Spleen (tissue), 11 donors: ENCODE measurements around the gene IL17B. TPM values are rescaled to one million over a fixed set of nuclear protein-coding genes. Genes with fewer than 3 reads are reported as not detected.

ENCODE experiments used
- DNase-seq: peaks from one replicate; pipeline ENCODE4 v3.0.0-alpha.2; 2020
- H3K27ac ChIP-seq, 8 donors: fragments of 200-600 bp; sonication (generic) in 7 of 8; 1 replicate in 4 of 8; 2 replicates in 4 of 8; pipeline versions ENCODE4 v1.5.0 to v1.8.0; 2016 to 2021; ENCODE audit warnings: inconsistent platforms in 4 of 8, mild to moderate bottlenecking in 4 of 8, moderate library complexity in 1 of 8
- H3K27me3 ChIP-seq, 7 donors: fragments of 200-600 bp; sonication (generic) in 6 of 7; replicated peaks in 1 of 7; 1 replicate in 4 of 7; 2 replicates in 3 of 7; pipeline versions ENCODE4 v1.5.0 to v1.8.0; 2016 to 2021; ENCODE audit warnings: inconsistent platforms in 3 of 7, mild to moderate bottlenecking in 1 of 7
- H3K36me3 ChIP-seq, 6 donors: fragments of 200-600 bp; sonication (generic) in 5 of 6; 1 replicate in 4 of 6; 2 replicates in 2 of 6; pipeline versions ENCODE4 v1.5.0 to v1.8.0; 2016 to 2021; ENCODE audit warnings: inconsistent platforms in 2 of 6
- H3K4me1 ChIP-seq, 6 donors: fragments of 200-600 bp; sonication (generic) in 5 of 6; 1 replicate in 3 of 6; 2 replicates in 3 of 6; pipeline versions ENCODE4 v1.5.0 to v1.8.0; 2016 to 2021; ENCODE audit warnings: inconsistent platforms in 3 of 6
- H3K4me3 ChIP-seq, 8 donors: fragments of 200-600 bp; sonication (generic) in 7 of 8; 1 replicate in 4 of 8; 2 replicates in 4 of 8; pipeline versions ENCODE4 v1.5.0 to v1.8.0; 2016 to 2021; ENCODE audit warnings: inconsistent platforms in 4 of 8, mild to moderate bottlenecking in 4 of 8, moderate library complexity in 2 of 8
- H3K9me3 ChIP-seq, 8 donors: fragments of 200-600 bp; sonication (generic) in 7 of 8; 1 replicate in 4 of 8; 2 replicates in 4 of 8; pipeline versions ENCODE4 v1.5.0 to v1.8.0; 2016 to 2021; ENCODE audit warnings: inconsistent platforms in 4 of 8
- CTCF ChIP-seq, 11 experiments: fragments of 200-600 bp in 7 of 11; fragments of 450-650 bp in 4 of 11; sonication (generic) in 4 of 11; IDR thresholded peaks in 8 of 11; conservative IDR thresholded peaks in 3 of 11; 1 replicate in 7 of 11; 2 replicates in 4 of 11; pipeline versions ENCODE4 v1.4.0 to v1.8.0; 2016 to 2021; ENCODE audit warnings: antibody characterized with exemption in 11 of 11, inconsistent platforms in 4 of 11, mild to moderate bottlenecking in 1 of 11
- POLR2A ChIP-seq, 3 donors: fragments of 450-650 bp; IDR thresholded peaks; one replicate each; pipeline ENCODE4 v1.5.1; 2017; ENCODE audit warnings: antibody characterized with exemption in 3 of 3, mild to moderate bottlenecking in 1 of 3
- POLR2AphosphoS5 ChIP-seq, 3 donors: sonication (generic); formaldehyde crosslinking; IDR thresholded peaks; one replicate each; pipeline ENCODE4 v1.5.1; 2017; ENCODE audit warnings: antibody characterized with exemption in 3 of 3
- WGBS, 5 donors: extraction: QIAGEN DNeasy Blood & Tissue Kit in 3 of 5; methylation state at CpG; one replicate each; pipeline versions ENCODE4 v1.1.5 to v1.1.7; 2013 to 2018; 5-methylcytosine and 5-hydroxymethylcytosine counted together
- intact Hi-C: fragments of 100-400 bp; cut with DNase I; formaldehyde crosslinking; loops from one replicate; pipeline ENCODE4 v1.15.0; 2023; ENCODE audit warnings: low total_unique reads
- polyA plus RNA-seq, 3 donors: library from polyadenylated mRNA; stranded (reverse); fragments of 200-250 nt; gene quantifications; one replicate each; pipeline ENCODE4 v1.2.1, GENCODE V29; 2013
- total RNA-seq, 7 donors: library from RNA; depleted of rRNA in 3 of 7; stranded (reverse); fragments of >200 nt in 3 of 7; fragmentation: NEBNext Ultra II Directional in 4 of 7; extraction: Animal tissue kit (Norgen Biotek cat#: 25700) in 4 of 7; gene quantifications; one replicate each; pipeline versions ENCODE4 v1.1.0 to v1.2.1, GENCODE V29; 2016 to 2021
- donor health status: healthy with polysubstance abuse.
- donor health status: DM: no; HTN: no; CAD: no; lungs with moderate emphysema.
- donor health status: DM: no; HTN: no; CAD: no.
- donor health status: Bipolar disorder and iron deficiency.
- donor health status: healthy.
- donor health status: DM: no; HTN: no; CAD: no.
- donor health status: DM: yes; HTN: yes; CAD: no.

The IL17B gene
- total and polyA plus RNA-seq, 10 donors, result 0.30 to 1.4 (median 0.60) TPM; not detected in 4

- DNase-seq, result no peak
- intact Hi-C loops, result no loop called here
- H3K27ac ChIP-seq, result peak overlapping the region in 6 of 8 donors; percentile 54 to 82 (median 68)
- 71 to 84% (median 79%) methylated on average over 10 of the region's 10 CpGs for WGBS, 5 donors
- H3K4me3 ChIP-seq, result no peak overlapping the region
- H3K27me3 ChIP-seq, result peaks cover 0 to 5% (median 0%) of the 10 kb centered on the region in 7 donors
- H3K36me3 ChIP-seq, result peaks cover 0 to 14% (median 0%) of the 10 kb centered on the region in 6 donors
- TF ChIP-seq POLR2AphosphoS5 (IDR thresholded peaks at IDR 0.05) (peak in 1 of 3 donors; percentile 24), POLR2A (IDR thresholded peaks at IDR 0.05) (no peak)
- H3K4me1 ChIP-seq, result peaks cover 0 to 57% (median 15%) of the 10 kb centered on the region in 6 donors
- no peaks in the 10 kb centered on the region for H3K9me3 ChIP-seq
Measured at GRCh38 chr5:149415066-149415967, 36.2 kb upstream of the IL17B start.

GRCh38 chr5:149414405-149415065 lies 35.4 kb upstream of the IL17B start:
- H3K4me1 ChIP-seq, result peaks cover 0 to 49% (median 8%) of the 10 kb centered on the region in 6 donors
- H3K36me3 ChIP-seq, result peaks cover 0 to 14% (median 0%) of the 10 kb centered on the region in 6 donors
- 51 to 78% (median 76%) methylated on average over 7 of the region's 7 CpGs for WGBS, 5 donors
- TF ChIP-seq POLR2A (IDR thresholded peaks at IDR 0.05) (no peak), POLR2AphosphoS5 (IDR thresholded peaks at IDR 0.05) (peak in 2 of 3 donors; percentile 26 to 37), CTCF (IDR thresholded peaks at IDR 0.05 in 8 of 11, conservative IDR thresholded peaks at IDR 0.05 in 3 of 11) (no peak)
- DNase-seq, result no peak
- intact Hi-C loops, result no loop called here
- H3K4me3 ChIP-seq, result no peak overlapping the region
- no peaks in the 10 kb centered on the region for H3K9me3 ChIP-seq
- peak overlapping the region in 6 of 8 donors; percentile 54 to 82 (median 68) for H3K27ac ChIP-seq
- H3K27me3 ChIP-seq, result peaks cover 0 to 5% (median 0%) of the 10 kb centered on the region in 7 donors

GRCh38 chr5:149413477-149414210 lies 34.6 kb upstream of the IL17B start:
- Histone ChIP-seq H3K4me3 (peak overlapping the region in 3 of 8 donors; percentile 45 to 58 (median 53)), H3K36me3 (peaks cover 0 to 14% (median 0%) of the 10 kb centered on the region in 6 donors), H3K4me1 (peaks cover 0 to 41% (median 4%) of the 10 kb centered on the region in 6 donors), H3K9me3 (no peaks in the 10 kb centered on the region), H3K27ac (peak overlapping the region in 7 of 8 donors; percentile 41 to 82 (median 64)), H3K27me3 (peaks cover 0 to 5% (median 0%) of the 10 kb centered on the region in 7 donors)
- TF ChIP-seq CTCF (IDR thresholded peaks at IDR 0.05 in 8 of 11, conservative IDR thresholded peaks at IDR 0.05 in 3 of 11) (no peak), POLR2AphosphoS5 (IDR thresholded peaks at IDR 0.05) (no peak), POLR2A (IDR thresholded peaks at IDR 0.05) (no peak)
- 75 to 89% (median 81%) methylated on average over 16 of the region's 16 CpGs for WGBS, 5 donors
- intact Hi-C loops, result no loop called here
- no peak for DNase-seq

DNA sequence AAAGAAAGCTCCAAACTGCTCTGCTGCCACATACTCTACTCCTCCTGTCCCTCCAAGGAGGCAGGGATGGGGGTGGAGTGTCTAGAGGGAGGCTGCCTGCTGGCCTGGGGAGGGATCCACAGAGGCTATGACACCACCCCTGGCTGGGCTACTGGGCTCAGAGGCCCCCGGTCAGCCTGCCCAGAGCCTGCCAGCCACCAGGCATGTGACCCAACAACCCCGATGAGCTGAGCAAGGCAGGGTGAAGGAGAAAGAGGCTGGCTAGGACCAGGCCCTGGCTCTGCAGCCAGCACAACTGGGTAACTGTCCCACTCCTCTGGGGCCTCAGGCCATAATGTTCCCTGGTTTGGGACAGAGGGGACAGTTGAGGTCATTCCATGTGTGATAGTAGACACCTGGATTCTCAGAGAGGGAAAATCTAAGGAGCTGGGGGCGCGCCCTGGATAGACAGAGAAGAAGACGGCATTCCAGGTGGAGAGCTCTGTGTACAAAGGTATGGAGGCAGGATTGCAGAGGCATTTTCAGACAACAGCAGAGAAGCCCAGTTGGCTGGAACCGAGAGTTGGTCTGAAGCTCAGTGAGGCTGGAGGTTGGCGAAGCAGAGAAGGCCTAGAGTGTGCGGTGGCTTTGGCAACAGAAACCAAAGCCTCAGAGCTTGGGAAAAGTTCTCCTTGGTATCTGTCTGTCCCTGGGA lies 33.8 kb upstream of the IL17B start:
- peak in 1 of 3 donors; percentile 7 for TF ChIP-seq POLR2AphosphoS5 (IDR thresholded peaks at IDR 0.05)
- no peak for TF ChIP-seq POLR2A (IDR thresholded peaks at IDR 0.05)
- H3K27ac ChIP-seq, result peak overlapping the region in 7 of 8 donors; percentile 39 to 82 (median 64)
- H3K4me1 ChIP-seq, result peaks cover 0 to 37% (median 2%) of the 10 kb centered on the region in 6 donors
- H3K27me3 ChIP-seq, result peaks cover 0 to 3% (median 0%) of the 10 kb centered on the region in 7 donors
- H3K9me3 ChIP-seq, result no peaks in the 10 kb centered on the region
- intact Hi-C loops, result no loop called here
- peak overlapping the region in 5 of 8 donors; percentile 4 to 58 (median 45) for H3K4me3 ChIP-seq
- peaks cover 0 to 14% (median 0%) of the 10 kb centered on the region in 6 donors for H3K36me3 ChIP-seq
- DNase-seq, result no peak
- WGBS, 5 donors, result 82 to 89% (median 86%) methylated on average over 6 to 8 of the region's 8 CpGs
